Endothelial cell of umbilical vein (primary cell): ENCODE measurements around the gene RAB1A. TPM values are rescaled to one million over a fixed set of nuclear protein-coding genes. Genes with fewer than 3 reads are reported as not detected.
A peak's percentile ranks its signal among the peaks of the same experiment; 100 is the strongest.

Experiments used
- BruUV-seq: library from RNA; stranded (reverse); fragments of 400-500 nt; replicated peaks from 2 replicates; lab custom pipeline; 2021; lab: Mats Ljungman, UMichigan
- CTCF ChIA-PET: fragments of 300-600, 350-600 bp; sonication (Branson Sonifier 250); formaldehyde crosslinking; loops from one replicate; lab custom pipeline; 2021; ENCODE audit warnings: antibody characterized with exemption, inconsistent platforms; lab: Charles Lee
- POLR2A ChIA-PET: fragments of 300-600, 350-600 bp; sonication (Branson Sonifier 250); formaldehyde crosslinking; loops from one replicate; lab custom pipeline; 2021; ENCODE audit warnings: antibody characterized with exemption, inconsistent platforms; lab: Charles Lee
- DNase-seq: peaks from one replicate; pipeline ENCODE4 v3.0.0-alpha.2; 2011; ENCODE audit warnings: low read depth, low spot score
- FAIRE-seq: peaks from 2 replicates; lab custom pipeline; 2011; peaks lifted over from hg19 to GRCh38; lab: Jason Lieb, UNC
- H2AFZ ChIP-seq: 2 replicates; pipeline ENCODE4 v1.6.0; 2012; ENCODE audit warnings: low read depth, low read length, control low read depth, inconsistent platforms
- H3K27ac ChIP-seq: 2 replicates; pipeline ENCODE4 v1.5.1; 2011; ENCODE audit warnings: low read depth, mild to moderate bottlenecking, control low read depth, low read length, moderate library complexity; ENCODE audit not compliant: insufficient read depth
- H3K27me3 ChIP-seq, 2 experiments: 2 replicates each; pipeline versions ENCODE4 v1.6.0 to v1.6.1; 2011; ENCODE audit warnings: low read length in 2 of 2, mixed read lengths in 1 of 2; ENCODE audit not compliant: control insufficient read depth in 2 of 2, insufficient read depth in 2 of 2
- H3K36me3 ChIP-seq, 2 experiments: 2 replicates in 1 of 2; 3 replicates in 1 of 2; pipeline ENCODE4 v1.5.1; 2011; ENCODE audit warnings: low read length in 2 of 2, mild to moderate bottlenecking in 1 of 2, moderate library complexity in 1 of 2; ENCODE audit not compliant: control insufficient read depth in 2 of 2, insufficient read depth in 2 of 2; ENCODE audit errors: extremely low read depth in 1 of 2
- H3K4me1 ChIP-seq: 3 replicates; pipeline ENCODE4 v1.5.1; 2011; ENCODE audit warnings: mild to moderate bottlenecking, low read length; ENCODE audit not compliant: control insufficient read depth, insufficient read depth; ENCODE audit errors: extremely low read depth
- H3K4me2 ChIP-seq: 2 replicates; pipeline ENCODE4 v1.6.1; 2011; ENCODE audit warnings: low read length, control low read depth, mixed read lengths; ENCODE audit not compliant: insufficient read depth
- H3K4me3 ChIP-seq, 3 experiments: fragments of 200-600 bp in 1 of 3; sonication (generic), shearing (Covaris generic) in 1 of 3; replicated peaks in 1 of 3; 2 replicates each; pipeline ENCODE4 v1.5.1; 2011 to 2016; ENCODE audit warnings: control low read depth in 3 of 3, low read length in 3 of 3, mild to moderate bottlenecking in 2 of 3, inconsistent platforms in 1 of 3, low read depth in 1 of 3, moderate library complexity in 1 of 3; ENCODE audit not compliant: insufficient read depth in 1 of 3
- H3K79me2 ChIP-seq: 2 replicates; pipeline ENCODE4 v1.6.0; 2012; ENCODE audit warnings: low read length, inconsistent platforms; ENCODE audit not compliant: control insufficient read depth, insufficient read depth
- H3K9ac ChIP-seq: replicated peaks from 2 replicates; pipeline ENCODE3; 2011; ENCODE audit warnings: low read length, control low read depth; ENCODE audit not compliant: insufficient read depth; ENCODE audit errors: extremely low read depth
- H3K9me1 ChIP-seq: replicated peaks from 3 replicates; pipeline ENCODE4 v1.6.0; 2011; ENCODE audit warnings: mild to moderate bottlenecking, low read length; ENCODE audit not compliant: control insufficient read depth, insufficient read depth; ENCODE audit errors: extremely low read depth
- H3K9me3 ChIP-seq: replicated peaks from 2 replicates; pipeline ENCODE4 v1.5.1; 2012; ENCODE audit warnings: low read length, inconsistent platforms; ENCODE audit not compliant: control insufficient read depth, insufficient read depth
- H4K20me1 ChIP-seq: replicated peaks from 2 replicates; pipeline ENCODE3; 2011; ENCODE audit warnings: mild to moderate bottlenecking, low read length; ENCODE audit not compliant: control insufficient read depth, insufficient read depth; ENCODE audit errors: extremely low read depth
- FOS ChIP-seq: IDR thresholded peaks from 2 replicates; pipeline ENCODE4 v1.6.1; 2011; ENCODE audit warnings: mild to moderate bottlenecking, low read length, moderate library complexity, borderline replicate concordance; ENCODE audit not compliant: insufficient read depth
- JUN ChIP-seq: IDR thresholded peaks from 2 replicates; pipeline ENCODE4 v1.6.1; 2011; ENCODE audit warnings: borderline replicate concordance, low read depth; ENCODE audit not compliant: insufficient read length, insufficient read depth
- dilution Hi-C: fragments of 300-500 bp; cut with MboI; formaldehyde crosslinking; loops from one replicate; pipeline ENCODE4 v1.15.0; 2019; ENCODE audit warnings: low sequenced_read_pairs; ENCODE audit not compliant: extremely low pct_ligation_motif_present
- intact Hi-C: fragments of 100-400 bp; cut with micrococcal nuclease; formaldehyde crosslinking; loops from one replicate; pipeline ENCODE4 v1.10.0; 2022
- polyA plus RNA-seq, 4 experiments: library from polyadenylated mRNA; depleted of rRNA in 3 of 4; stranded (reverse) in 3 of 4; unstranded in 1 of 4; fragments of >200 nt; gene quantifications; 2 replicates each; pipeline versions ENCODE4 v1.2.1 to v1.2.3, GENCODE V29; 2011 to 2012; ENCODE audit warnings: missing spikeins in 1 of 4
- total RNA-seq: library from RNA; stranded (reverse); gene quantifications from 2 replicates; pipeline ENCODE4 v1.2.3, GENCODE V29; 2021

The RAB1A gene
- total and polyA plus RNA-seq, 2 donors (not counting 3 experiments of a cell fraction or from before 2014, with no cell fraction given), result 121 to 176 TPM

DNA sequence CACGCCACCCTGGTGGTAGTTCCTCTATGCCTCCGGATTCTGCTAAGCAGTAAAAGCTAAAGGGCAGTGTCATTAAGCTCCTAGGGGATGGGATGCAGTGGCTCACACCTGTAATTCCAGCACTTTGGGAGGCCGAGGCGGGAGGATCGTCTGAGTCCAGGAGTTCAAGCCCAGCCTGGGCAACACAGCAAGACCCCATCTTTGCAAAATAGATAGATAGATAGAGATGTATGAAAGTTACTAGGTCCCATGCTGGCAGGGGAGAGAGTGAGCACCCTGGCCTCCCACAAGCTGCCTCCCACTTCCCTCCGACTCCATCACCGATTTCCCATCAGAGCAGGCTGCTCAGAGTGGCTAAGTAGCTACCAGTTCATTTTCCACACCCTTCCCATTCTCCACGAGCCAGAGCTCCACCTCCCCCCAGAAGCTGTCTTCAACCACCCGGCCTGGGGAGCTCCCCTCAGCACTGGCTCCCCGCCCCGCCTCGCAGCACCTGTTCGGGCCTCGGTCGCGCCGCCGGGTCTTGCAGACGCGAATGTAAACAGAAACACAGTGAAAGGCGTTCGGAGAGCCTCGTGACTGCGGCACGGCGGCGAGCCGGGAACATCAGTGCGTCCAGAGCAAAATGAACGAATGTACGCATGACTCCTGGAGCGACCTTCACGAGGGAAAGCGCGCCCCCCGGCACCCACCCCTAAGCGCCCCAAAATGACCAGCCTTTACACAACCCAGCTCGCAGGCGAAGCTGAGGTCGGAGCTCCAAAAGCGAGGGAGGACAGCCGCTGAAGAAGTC lies 74.3 kb downstream of the RAB1A start:
- Histone ChIP-seq H3K79me2 (peaks cover 20% of the 10 kb centered on the region), H2AFZ (peak overlapping the region; percentile 12), H3K9ac (no peak overlapping the region), H3K4me2 (peak overlapping the region; percentile 60), H3K4me1 (peaks cover 33% of the 10 kb centered on the region), H3K27me3 (no peaks in the 10 kb centered on the region), H3K4me3 (peak overlapping the region; percentile 29 to 96 (median 74)), H3K36me3 (no peaks in the 10 kb centered on the region), H3K9me1 (peaks cover 2% of the 10 kb centered on the region), H3K27ac (no peak overlapping the region), H4K20me1 (no peaks in the 10 kb centered on the region), H3K9me3 (no peaks in the 10 kb centered on the region)
- intact Hi-C loops (loop anchor here (1.0 to 5.0 kb wide), 3 partner anchors 12 to 377 kb away; partner anchors contain the start of genes ACTR2 and SPRED2), dilution Hi-C loops (no loop called here)
- DNase-seq (no peak), FAIRE-seq (no peak)
- ChIA-PET POLR2A (interaction anchor here (0.6 to 1.5 kb wide), 8 partner anchors 9 to 1929 kb away, joined by 3 to 9 read pairs (median 4); partner anchors contain the start of gene RAB1A), CTCF (interaction anchor here (0.7 to 2.7 kb wide), 14 partner anchors 9 to 725 kb away, joined by 3 to 12 read pairs (median 3); partner anchors contain the start of genes AFTPH and SLC1A4)
- BruUV-seq, result no TSS peak
- no peak for TF ChIP-seq FOS

DNA sequence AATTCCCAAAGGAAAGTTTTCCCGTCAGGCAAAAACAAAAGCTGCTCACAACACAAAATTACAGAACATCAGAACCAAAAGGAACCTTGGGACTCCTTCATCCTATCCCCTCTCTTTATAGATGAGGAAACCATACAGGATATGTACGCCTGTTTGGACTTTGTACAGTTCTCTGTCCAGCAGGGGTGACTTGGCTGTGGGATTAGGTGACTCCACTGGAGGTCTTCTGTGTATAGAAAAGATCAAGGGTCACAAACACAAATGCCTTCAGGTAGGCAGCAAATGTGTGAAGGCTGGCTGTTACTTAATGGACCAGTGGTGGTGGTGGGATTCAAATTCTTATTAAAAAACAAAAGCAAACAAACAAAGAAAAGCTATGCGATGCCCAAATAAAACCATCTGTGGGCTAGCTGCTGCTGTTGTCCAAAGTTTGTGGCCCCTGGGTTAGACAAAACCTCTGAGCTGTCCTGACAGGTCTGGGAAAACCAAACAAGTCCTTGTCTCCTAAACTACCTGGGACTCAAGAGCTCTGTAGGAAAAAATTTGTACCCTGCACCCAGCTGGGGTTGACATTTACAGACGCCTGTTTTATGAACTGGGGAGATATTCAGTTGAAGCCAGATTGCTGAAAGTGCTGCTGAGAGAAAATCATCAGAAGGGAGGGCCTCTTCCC lies 75.0 kb downstream of the RAB1A start:
- Histone ChIP-seq H3K27me3 (no peaks in the 10 kb centered on the region), H3K36me3 (no peaks in the 10 kb centered on the region), H3K9ac (no peak overlapping the region), H3K9me3 (no peaks in the 10 kb centered on the region), H3K27ac (no peak overlapping the region), H3K9me1 (peaks cover 2% of the 10 kb centered on the region), H4K20me1 (no peaks in the 10 kb centered on the region), H3K4me2 (no peak overlapping the region), H3K4me3 (no peak overlapping the region), H2AFZ (no peak overlapping the region), H3K4me1 (peaks cover 31% of the 10 kb centered on the region), H3K79me2 (peaks cover 19% of the 10 kb centered on the region)
- dilution Hi-C loops (no loop called here), intact Hi-C loops (loop anchor here (5.0 kb wide), 1 partner anchor 172 kb away; the partner anchor contains the start of gene ACTR2)
- DNase-seq (no peak), FAIRE-seq (no peak)
- ChIA-PET POLR2A (interaction anchor here (1.0 to 1.5 kb wide), 2 partner anchors 12 to 21 kb away, joined by 3 to 9 read pairs; no protein-coding TSS in a partner anchor), CTCF (interaction anchor here (0.9 to 2.7 kb wide), 10 partner anchors 10 to 519 kb away, joined by 3 to 12 read pairs (median 7); partner anchors contain the start of gene SLC1A4)
- BruUV-seq, result no TSS peak
- TF ChIP-seq JUN, result no peak
